LHCN-M2 (cell line): ENCODE results near the gene SARDH. TPM values are rescaled to one million over a fixed set of nuclear protein-coding genes. Genes with fewer than 3 reads are reported as not detected.
"Not testable (repeated sequence)": the region's sequence is repeated elsewhere in the genome, so short reads cannot be mapped to it uniquely, and the experiment has no call there.

Experiments
- DNase-seq: peaks from one replicate; pipeline ENCODE4 v3.0.0-alpha.2; 2012; ENCODE audit warnings: low read depth
- total RNA-seq: library from RNA; depleted of rRNA; stranded (reverse); fragments of >200 nt; gene quantifications from 2 replicates; pipeline ENCODE4 v1.2.3, GENCODE V29; 2014

SARDH gene
- total RNA-seq, 1 experiment from 2014 or later, result 54.8 TPM

DNA sequence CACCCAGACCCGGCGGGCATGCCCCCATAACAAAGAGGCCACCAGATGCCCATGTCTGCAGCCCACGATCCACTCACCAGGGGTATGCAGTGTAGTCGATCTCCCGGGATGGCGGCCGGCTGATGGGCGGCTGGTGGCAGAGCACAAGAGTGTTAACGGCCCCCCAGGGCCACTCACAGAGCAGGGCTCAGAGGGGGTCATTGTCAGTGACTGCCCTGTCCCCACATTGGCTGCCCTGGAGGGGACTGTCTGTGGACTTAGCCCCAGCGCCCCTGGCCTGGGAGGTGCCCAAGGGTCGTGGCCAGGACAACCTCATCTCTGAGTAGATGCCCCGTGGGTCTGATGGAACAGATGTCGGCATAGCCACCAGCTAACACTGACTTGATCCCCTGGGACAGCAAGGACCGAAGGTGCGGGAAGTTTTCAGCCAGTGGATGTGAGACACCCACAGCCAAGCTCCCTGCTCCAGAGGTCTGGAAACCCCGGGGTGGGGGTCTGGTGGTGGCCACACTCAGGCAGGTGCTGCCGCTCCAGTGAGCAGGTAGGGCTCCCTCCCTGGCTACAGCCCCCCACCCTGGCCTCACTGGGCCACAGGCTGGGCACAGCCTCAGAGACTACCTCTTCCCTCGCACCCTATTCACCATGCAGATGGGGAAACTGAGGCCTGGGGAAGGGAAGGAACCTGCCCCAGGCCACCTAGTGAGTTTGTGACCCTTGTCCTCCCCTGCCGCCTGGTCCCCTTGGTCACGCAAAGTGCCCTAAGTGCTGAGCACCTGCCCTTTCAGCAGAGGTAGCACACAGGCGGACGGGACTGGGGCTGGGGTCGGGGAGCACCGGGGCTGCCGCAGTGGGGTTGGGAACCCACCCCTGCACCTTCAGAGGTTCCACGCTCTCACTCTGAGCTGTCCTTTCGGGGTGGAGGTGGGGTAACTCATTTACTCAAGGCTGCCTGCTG, 38.1 kb upstream of the SARDH start:
- no peak for DNase-seq

- DNase-seq, result no peak
These were observed 37.1 kb upstream of the SARDH start for GRCh38 chr9:133775291-133775690.

GRCh38 chr9:133774799-133775198, 36.6 kb upstream of the SARDH start:
- no peak for DNase-seq

DNA sequence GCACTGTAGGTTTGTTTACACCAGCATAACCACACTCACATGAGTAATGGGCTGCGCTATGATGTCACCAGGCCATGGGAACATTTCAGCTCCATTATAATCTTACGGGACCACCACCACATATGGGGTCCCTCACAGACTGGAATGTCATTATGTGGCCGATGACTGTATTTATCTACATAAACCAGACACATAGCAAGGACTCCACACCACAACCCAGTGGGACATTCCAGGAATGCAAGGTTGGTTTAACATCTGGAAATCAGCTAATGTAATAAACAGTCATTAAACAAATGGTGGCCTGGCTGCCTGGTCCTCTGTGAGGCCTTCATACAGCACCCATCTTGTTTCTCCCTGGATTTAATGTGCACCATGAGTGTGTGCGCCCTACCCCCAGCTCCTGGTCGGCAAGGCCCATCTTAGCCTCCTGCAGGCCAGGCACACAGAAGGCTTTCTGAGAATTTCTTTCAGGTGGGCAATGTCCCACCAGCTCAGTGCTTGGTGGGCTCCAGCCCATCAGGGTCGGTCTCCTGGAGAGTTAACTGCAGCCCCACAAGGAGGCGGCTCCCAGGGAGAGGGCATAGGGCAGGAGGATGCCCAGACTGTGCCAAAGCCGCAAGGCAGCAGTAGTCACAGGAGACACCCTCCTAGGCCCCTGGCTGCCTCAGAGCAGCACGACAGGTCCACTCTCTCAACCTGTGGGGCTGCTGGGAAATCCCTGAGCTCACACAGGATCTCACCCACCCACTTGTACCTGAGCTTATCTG, 35.9 kb upstream of the SARDH start:
- DNase-seq, result no peak

DNA sequence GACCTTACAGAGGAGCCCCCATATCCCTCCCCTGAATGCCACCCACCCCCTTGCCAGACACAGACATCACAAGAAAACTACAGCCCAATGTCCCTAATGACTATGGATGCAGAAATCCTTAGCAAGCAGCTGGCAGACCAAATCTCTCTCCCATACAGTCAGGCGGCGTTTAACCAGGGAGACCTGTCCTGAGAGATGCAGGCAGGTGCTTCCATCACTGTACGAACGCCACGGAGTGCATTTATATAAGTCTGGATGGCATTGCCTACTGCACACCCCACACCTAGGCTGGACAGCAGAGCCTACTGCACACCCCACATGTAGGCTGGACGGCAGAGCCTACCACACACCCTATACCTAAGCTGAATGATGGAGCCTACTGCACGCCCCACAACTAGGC, 34.4 kb upstream of the SARDH start:
- DNase-seq, result no peak

DNA sequence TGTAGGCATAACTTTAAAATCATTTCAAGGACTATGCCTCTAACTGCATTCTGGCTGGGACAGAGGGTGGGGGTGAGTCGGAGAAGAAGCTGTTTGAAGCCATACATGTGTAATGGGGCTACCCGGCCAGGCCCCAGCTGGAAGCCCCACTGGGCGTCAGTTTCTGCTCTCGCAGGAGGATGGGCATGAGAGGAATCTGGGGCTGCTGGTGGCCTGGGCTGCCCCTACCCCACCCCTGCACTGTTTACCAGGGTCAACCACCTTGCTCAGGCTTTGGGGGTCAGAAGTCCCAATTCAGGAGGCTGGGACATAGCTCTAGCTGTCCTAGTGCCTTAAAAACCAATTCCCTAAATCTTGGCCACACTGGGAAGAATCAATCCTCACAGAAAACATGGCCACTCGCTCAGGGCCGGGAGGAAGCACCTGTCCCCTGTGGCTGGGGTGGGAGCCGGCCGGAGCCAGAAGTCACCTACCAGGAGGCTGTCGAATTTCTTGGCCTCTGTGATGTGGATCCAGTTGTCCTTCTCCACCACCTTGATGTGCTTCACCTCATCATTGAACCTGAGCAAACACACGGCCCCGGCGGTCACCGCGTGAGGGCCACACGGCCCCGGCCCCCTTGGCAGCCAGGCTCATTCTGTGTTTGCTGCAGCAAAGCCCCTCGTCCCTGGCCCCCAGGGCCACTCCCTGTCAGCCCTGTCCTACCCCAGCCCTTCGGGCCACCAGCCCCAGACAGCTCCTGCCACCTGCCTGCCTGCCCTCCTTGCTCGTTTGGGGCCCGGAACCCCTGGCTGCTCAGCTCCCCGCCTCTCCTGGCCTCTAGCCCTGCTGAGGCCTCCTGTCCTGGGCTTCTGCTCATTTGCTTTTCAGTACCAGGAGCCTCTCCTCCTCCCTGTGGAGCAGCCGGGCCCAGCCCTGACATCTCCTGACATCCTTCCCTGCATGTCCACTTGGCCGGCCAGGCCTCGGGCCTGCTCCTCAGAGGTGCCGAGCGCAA, 33.6 kb upstream of the SARDH start:
- no peak for DNase-seq

DNA sequence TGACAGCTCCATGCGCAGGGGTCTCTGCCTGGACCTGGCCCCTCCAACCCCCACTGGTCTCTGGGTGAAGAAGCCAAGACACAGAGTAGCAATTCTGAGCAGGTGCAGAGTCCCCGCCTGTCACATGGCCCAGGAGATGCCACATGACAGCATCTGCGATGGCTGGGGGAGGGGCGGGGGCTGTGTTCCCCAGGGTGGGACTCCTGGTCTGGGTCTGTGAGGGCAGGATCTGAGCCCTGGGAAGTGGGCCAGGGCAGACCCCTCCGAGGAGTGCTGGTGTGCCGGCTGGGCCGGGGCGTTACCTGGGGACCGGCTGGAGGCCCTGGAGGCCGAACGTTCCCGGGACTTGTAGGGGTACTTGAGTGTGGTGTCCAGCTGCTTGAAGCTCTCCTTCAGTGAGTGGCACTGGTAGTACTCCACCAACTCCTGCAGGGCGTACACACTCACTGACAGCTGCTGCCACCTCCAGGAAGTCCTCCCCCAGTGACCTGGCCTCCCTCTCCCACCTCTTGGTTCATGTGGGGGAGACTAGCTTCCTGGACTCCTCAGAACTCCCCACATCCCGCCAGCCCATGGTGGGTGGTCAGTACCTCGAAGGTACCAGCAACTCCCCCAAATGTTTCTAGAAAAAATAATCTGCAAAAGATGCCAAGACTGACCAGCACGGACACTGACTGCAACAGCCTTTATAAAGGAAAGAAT, 32.1 kb upstream of the SARDH start:
- no peak for DNase-seq

DNA sequence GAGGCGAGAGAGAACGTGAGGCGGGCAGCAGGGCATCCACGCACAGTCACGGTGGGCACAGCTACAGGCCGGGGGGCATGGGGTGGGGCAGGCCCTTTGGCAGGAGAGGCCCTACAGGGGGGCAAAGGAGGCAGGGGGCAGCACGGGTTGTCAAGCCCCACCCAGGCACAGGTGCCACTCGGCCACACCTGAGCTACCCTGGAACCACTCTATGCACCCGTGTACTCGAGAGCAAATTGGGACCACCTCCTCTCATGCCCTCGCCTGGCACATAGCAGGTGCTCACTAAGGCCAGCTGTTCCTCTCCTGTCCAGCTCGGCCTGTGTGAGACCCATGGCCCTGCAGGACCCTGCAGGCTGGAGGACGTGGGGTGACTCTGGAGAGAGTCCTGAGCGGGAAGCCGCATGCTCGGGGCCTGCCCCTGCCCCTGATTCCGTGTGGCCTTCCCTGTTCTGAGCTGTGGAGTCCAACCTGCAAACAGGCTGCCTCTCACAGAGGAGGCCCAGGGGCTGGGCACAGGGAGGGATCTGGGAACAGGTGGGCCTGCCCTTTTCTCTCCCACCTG, 31.4 kb upstream of the SARDH start:
- no peak for DNase-seq

DNA sequence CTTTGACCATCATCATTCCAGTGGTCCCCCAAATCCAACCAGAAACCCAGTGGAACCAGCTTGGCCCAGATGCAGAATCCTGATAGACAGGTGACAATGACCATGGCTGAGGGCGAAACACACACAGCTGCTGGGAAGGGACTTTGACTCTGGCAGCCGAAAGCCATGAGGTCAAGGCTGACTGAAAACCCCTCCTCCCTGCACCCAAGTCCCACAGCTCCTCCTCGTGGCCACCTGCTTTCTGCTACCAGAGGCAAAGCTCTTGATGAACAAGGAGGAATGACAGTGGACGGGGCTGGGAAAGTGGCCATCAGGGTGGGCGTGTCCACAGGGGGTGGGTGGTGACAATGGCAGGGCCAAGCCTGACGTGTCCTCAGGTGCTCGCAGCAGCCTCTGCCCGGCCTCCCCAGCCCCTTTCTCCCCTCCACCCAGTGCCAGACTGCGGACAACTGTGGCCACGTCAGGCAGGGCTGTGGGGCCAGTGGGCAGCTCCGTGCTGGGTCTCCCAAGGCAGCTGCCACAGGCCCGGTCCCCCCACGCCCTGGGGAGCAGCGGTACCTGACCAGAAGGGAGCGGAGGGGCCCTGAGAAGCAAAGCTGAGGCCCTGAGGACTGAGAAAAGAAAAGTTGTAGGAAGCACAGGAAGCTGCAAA, 30.8 kb upstream of the SARDH start:
- DNase-seq, result no peak

DNA sequence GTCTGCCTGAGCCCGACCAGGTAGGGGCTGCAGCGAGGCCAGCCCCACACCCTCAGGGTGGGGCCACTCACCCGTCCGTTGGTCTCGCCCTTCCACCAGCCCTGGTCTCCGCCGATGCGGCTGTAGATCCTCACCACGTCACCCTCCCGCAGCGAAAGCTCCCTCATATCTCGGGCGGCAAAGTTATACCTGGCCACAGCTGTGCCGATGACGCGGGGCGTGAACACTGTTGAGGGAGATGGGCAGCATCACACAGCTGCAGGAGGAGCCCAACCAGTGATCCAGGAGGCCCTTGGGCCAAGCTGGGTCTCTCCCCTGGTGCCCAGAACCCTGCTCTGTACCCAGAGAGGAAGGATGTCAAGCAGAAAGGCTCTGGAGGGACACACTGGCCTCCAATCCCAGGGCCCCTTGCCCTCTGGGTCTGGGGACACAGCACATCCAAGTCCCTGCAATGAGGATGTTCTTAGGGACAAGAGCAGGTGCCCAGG, 30.3 kb upstream of the SARDH start:
- no peak for DNase-seq

GRCh38 chr9:133767625-133768024, 29.5 kb upstream of the SARDH start:
- no peak for DNase-seq

- DNase-seq, result no peak
These were observed 28.9 kb upstream of the SARDH start for GRCh38 chr9:133767008-133767407.

DNA sequence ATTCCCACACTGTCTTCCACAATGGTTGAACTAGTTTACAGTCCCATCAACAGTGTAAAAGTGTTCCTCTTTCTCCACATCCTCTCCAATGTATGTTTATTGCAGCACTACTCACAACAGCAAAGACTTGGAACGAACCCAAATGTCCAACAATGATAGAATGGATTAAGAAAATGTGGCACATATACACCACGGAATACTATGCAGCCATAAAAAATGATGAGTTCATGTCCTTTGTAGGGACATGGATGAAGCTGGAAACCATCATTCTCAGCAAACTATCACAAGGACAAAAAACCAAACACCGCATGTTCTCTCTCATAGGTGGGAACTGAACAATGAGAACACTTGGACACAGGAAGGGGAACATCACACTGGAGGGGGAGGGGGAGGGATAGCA, 28.1 kb upstream of the SARDH start:
- not testable (repeated sequence) for DNase-seq

GRCh38 chr9:133763272-133764183, 25.4 kb upstream of the SARDH start:
- DNase-seq, result no peak

DNA sequence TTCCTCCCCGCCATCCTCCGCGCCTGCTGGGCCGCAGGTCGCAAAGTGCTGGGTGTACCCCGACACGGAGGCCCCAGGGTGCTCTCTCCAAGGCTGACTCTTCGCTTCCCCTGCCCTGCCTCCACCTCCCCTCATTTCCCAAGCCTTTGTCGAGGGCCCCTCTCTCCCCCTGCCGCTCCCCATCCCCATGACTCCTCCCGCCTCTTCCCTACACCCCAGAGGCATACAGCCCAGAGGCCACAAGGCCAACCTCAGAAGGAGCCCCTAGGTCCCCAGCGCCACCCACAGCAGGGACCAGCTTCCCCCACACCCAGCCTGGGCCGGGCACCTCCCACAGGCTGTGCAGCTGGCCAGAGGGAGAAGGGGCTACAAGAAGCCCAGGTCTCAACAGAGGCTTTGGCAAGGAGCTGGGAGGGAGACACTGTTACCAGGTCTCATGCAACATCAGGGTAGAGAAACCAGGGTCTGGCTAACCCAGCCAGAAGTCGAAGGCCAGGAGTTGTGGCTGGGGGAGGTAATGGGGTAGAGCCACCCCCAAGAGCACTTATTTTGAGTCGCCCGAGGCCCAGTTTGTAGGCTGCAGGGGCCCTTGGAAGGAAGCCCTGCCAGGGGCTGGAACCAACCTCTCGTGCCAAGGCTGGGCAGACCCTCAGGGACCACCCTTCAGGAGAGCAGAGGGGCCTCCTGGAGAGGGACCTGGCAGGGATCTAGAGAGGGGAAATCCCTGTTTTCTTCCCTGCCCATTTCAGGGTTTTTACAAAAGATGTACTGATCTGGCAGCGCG, 24.5 kb upstream of the SARDH start:
- no peak for DNase-seq

- no peak for DNase-seq
These were observed 23.6 kb upstream of the SARDH start for GRCh38 chr9:133761641-133762248.

DNA sequence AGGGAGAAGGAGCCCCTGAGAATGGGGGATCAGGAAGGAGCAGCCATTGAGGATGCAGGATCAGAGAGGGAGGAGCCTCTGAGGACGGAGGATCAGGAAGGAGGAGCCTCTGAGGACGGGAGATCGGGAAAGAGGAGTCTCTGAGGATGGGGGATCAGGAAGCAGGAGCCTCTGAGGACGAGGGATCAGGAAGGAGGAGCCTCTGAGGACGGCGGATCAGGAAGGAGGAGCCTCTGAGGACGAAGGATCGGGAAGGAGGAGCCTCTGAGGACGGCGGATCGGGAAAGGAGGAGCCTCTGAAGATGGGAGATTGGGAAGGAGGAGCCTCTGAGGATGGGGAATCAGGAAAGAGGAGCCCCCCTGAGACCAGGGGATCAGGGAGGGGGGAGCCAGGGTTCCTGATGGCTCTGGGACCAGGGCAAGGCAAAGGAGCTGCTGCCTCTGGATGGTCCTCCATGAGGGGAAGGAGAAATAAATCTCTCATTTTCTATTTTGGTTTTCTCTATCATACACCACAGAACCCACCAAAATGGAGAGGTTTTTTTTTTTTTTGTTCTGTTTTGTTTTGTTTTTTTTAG, 22.6 kb upstream of the SARDH start:
- DNase-seq, result no peak
